GM06990 (cell line): ENCODE results near the gene GAS7.

ENCODE experiments used
- DNase-seq: peaks from one replicate; pipeline ENCODE4 v3.0.0-alpha.2; 2011; ENCODE audit not compliant: insufficient read length; ENCODE audit errors: extremely low read depth
- H3K27me3 ChIP-seq: replicated peaks from 2 replicates; pipeline ENCODE4 v1.6.0; 2011; ENCODE audit warnings: low read length; ENCODE audit not compliant: control insufficient read depth, insufficient read depth
- H3K36me3 ChIP-seq: 2 replicates; pipeline ENCODE4 v1.5.1; 2011; ENCODE audit warnings: low read length; ENCODE audit not compliant: control insufficient read depth, insufficient read depth
- H3K4me3 ChIP-seq: replicated peaks from 2 replicates; pipeline ENCODE4 v1.5.1; 2011; ENCODE audit warnings: low read depth, mild to moderate bottlenecking, control low read depth, low read length
- TF ChIP-seq, protein P1 (sequence below): IDR thresholded peaks from 2 replicates; pipeline ENCODE4 v1.5.1; 2011; ENCODE audit warnings: low read length, control low read depth, mild to moderate bottlenecking, inconsistent platforms; ENCODE audit not compliant: insufficient read depth, poor library complexity, severe bottlenecking

The GAS7 gene

DNA sequence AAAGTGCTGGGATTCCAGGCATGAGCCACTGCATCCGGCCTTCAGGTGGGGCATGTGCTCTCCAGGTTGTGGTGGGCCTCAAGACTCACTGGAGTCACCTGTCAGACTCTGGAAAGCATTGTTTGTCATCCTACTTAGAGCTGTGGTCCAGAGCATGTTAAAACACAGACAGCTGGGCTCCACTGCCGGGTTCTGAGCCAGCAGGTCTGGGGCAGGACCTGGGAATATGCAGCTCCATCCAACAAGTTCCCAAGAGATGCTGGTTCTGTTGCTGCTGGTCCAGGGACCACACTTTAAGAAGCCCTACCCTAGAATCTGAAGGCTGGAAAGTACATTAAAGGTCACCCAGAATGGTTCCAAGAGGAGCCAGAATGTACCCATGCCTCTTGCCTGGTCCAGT lies 75.3 kb downstream of the GAS7 start:
- DNase-seq, result no peak
- Histone ChIP-seq H3K36me3 (no peaks in the 10 kb centered on the region), H3K4me3 (no peak overlapping the region), H3K27me3 (no peaks in the 10 kb centered on the region)
- TF ChIP-seq, protein P1, sequence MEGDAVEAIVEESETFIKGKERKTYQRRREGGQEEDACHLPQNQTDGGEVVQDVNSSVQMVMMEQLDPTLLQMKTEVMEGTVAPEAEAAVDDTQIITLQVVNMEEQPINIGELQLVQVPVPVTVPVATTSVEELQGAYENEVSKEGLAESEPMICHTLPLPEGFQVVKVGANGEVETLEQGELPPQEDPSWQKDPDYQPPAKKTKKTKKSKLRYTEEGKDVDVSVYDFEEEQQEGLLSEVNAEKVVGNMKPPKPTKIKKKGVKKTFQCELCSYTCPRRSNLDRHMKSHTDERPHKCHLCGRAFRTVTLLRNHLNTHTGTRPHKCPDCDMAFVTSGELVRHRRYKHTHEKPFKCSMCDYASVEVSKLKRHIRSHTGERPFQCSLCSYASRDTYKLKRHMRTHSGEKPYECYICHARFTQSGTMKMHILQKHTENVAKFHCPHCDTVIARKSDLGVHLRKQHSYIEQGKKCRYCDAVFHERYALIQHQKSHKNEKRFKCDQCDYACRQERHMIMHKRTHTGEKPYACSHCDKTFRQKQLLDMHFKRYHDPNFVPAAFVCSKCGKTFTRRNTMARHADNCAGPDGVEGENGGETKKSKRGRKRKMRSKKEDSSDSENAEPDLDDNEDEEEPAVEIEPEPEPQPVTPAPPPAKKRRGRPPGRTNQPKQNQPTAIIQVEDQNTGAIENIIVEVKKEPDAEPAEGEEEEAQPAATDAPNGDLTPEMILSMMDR, result no peak

DNA sequence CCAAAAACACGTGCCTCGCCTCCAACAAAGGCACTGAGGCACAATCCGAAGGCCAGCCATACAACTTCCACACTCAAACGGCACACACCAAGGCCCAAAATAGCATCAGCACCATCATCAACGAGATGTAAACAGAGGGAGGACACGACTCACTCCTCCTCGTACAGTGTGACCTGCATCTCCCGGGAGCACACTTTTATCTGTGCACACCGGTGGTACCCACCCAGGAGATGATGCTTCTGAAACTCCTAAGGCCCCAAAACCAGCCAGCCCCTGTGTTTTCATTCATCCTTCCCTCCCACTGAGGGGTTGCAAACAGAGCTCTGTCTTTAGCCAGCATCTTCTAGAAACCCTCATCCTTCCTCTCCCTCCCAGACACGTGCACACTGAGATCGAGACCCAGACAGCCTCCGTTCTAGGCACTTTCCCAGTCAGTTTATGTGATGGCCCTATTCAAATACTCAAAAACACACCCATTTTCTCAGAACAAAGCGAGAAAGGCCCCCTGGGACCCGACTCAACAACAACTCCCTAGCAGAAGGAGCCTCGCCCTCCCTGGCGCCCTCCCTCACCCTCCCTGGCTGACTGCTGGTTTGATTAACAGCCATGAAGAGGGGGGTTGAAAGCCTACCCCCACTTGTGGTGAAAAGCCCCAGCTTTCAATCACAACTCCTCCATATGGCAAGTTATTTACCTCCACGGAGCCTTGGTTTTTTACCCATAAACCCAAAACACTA lies 76.3 kb downstream of the GAS7 start:
- no peak for DNase-seq
- Histone ChIP-seq H3K27me3 (no peaks in the 10 kb centered on the region), H3K36me3 (no peaks in the 10 kb centered on the region), H3K4me3 (no peak overlapping the region)
- TF ChIP-seq, protein P1, result no peak

DNA sequence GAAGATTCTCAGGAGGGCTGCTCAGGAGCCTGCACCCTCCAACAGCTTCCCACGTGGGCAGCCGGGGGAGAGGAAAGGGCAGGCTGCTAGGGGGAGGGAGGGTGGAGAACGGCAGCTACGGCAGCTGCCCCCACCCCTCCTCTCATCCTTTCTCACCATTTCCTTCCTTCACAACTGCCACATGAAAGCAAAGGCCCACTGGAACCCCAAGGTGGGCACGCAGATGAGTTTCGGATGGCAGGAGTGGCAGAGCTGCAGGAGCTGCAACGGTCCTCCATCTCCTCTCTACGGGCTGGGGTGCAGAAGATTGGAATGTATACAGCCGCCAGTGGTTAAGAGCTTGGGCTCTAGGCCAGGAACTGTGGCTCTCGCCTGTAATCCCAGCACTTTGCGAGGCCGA lies 77.7 kb downstream of the GAS7 start:
- TF ChIP-seq, protein P1, result no peak
- no peak for DNase-seq
- Histone ChIP-seq H3K27me3 (no peaks in the 10 kb centered on the region), H3K36me3 (no peaks in the 10 kb centered on the region), H3K4me3 (no peak overlapping the region)

DNA sequence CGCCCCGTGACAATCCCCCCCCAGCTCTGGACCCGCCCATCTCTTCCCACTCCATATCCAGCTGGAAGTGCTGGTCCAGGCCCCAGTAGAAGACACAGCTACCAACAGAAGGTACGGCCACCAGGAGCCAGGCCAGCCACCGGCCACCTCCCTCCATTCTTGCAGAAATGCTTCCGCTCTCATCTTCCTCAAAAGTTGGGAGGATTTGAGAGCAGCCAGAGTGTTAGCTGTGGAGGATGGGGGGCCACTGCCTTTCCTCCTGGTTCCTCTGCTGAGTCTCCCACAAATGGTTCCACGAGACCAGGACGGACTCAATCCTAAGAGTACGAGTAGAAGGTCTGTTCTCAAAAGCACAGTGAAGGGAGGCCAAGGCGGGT lies 78.3 kb downstream of the GAS7 start:
- TF ChIP-seq, protein P1, result no peak

DNA sequence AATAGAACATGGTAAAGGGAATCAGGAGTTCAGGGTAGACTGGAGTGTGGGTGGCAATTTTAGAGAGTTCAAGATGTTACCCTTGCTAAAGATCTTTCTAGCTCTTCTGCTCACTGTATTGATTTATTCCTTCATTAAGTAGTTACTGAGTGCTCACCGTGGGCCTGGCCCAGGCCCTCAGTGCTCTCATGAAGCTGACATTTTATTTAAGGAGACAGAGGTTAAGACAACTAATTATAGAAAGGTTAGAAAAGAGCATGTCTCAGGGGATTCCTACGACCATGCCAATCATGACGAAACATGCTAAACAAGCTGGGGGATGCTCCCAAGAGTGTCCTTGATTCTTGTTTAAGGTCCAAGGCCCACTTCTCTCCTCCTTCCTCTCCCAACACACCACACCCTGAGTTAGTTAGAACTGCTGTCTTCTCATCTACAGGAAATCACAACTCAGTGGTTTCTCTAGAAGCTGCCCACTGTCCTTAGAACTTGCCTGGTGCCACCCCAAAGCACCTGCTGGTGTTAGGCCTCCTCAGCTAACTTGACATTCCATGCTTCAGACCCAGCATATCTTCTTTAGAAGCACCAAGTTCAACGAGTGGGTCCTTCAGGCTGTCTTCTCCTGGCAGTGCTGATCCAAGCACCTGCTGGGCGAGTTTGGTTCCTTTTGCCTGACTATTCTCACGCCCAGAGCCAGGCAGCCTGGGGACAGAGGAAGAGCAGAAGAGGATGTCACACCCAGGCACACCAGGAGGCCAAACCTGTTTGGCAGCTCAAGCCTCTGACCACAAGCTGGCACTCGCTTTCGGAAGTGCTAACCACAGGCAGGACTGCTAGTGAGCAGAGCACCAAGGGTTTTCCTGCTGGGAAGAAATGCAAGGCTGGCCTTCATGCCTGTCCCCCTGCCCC lies 79.0 kb downstream of the GAS7 start:
- TF ChIP-seq, protein P1, result no peak
- H3K36me3 ChIP-seq, result no peaks in the 10 kb centered on the region
- H3K27me3 ChIP-seq, result no peaks in the 10 kb centered on the region
- no peak for DNase-seq
- no peak overlapping the region for H3K4me3 ChIP-seq

More for the DNA sequence above, 78.3 kb downstream of the GAS7 start:
- no peaks in the 10 kb centered on the region for H3K36me3 ChIP-seq
- H3K4me3 ChIP-seq, result no peak overlapping the region
- DNase-seq, result no peak
- no peaks in the 10 kb centered on the region for H3K27me3 ChIP-seq
